NCI-H526 (cell line): Measurements from ENCODE around the gene BPIFA3.
A peak's percentile ranks its signal among the peaks of the same experiment; 100 is the strongest.

Source experiments
- DNase-seq, 2 experiments: peaks; one replicate each; lab custom pipeline; 2025; lab: John Stamatoyannopoulos, UW

The BPIFA3 gene

DNA sequence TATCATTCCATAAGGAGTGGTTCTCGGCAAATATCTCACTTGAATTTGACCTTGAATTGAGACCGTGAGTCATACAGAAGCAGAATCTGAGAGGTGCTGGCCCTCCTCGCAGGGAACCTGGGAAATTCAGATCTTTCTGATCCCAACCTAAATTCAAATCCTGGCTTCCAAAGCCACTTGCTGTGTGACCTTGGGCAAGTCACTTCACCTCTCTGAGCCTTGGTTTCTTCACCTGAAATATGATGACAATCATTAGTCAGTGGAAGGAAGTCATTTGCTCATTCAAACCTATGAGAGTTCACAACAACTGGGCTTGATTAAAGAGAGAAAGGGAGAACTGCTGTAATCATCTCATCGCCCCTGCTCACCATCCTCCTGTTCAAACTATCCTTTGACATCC lies 7.2 kb downstream of the BPIFA3 start:
- no peak for DNase-seq

DNA sequence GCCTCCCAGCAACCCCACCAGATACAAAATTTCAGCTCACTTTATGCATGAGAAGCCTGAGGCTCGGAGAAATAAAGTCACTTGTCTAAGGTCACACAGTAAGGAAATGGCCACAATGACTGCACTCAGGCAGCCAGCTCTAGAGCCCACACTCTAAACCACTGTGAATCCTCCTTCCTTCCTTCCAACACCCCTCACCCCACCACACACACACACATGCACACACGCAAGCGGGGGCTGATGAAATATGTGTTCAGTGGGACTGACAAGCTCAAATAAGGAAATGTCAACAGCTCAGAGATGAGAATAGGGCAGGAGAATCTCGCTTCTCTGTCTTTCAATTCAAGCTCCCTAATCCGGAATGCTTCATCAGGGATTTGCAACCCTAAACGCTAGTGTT lies 12.7 kb downstream of the BPIFA3 start:
- DNase-seq, result no peak

DNA sequence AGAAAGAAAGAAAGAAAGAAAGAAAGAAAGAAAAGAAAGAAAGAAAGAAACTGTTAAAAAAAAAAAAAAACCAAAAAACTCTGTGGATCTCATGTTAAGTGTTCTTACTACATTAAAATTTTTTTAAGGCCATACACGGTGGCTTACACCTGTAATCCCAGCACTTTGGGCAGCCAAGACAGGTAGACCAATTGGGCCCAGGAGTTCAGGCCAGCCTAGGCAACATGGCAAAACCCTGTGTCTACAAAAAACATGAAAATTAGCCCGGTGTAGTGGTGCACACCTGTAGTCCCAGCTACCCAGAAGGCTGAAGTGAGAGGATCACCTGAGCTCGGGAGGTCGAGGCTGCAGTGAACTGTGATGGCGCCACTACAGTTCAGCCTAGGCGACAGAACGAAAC lies 14.1 kb downstream of the BPIFA3 start:
- DNase-seq, result no peak

DNA sequence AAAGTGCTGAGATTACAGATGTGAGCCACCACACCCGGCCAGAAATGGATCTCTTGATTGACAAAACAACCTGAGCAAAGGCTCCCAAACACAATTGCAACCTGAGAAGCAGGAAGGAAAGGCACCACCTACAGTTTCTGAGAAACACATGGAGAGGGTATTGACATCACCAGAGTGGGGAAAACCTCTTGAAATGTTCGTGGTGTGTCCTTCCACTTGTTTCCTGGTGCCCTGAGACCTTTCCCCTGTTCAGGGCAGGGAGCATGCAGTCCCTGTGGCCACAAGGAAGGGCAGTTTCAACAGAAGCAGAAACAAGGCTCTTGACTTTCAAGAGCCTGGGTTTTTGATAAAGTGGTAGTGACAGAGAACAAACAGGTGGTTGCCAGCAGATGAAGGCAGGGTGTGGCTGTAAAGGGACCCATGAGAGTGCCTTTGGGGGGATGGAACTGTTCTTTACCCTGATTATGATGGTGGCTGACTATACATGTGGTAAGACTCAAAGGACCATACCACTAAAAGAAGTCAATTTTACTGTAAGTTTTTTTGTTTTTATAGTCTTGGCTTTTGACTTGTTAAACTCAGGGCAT lies 15.4 kb downstream of the BPIFA3 start:
- DNase-seq, result no peak

DNA sequence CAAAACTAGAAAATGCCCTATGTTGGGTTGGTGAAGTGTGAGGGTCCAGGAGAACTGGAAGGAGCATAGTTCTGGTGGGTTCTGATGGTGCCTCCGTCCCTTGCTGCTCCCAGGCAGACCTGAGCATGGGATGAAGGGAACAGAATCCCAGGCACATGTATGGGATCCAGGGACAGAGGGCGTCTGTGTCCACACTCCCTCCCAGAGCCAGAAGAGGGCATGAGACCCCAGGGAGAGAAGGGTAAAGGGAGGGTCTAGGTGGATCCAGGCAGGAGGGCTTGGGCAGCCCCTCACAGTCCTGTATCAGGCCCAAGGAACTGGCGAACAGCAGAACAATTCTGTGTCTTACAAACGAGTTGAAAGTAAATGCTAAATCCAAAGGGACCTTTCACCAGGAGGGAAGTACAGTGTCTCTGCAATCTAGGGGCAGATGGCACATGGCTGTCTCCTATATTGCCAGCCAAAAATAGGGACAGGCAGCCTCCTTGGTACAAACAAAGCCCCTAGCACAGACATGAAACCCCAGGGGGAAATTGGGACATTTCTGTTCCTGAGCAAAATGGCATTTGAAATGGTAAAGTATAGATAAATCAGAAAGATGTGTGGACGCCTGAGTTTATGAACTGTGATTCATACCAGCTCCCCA lies 16.1 kb downstream of the BPIFA3 start:
- peak in 1 of 2 experiments; percentile 32 for DNase-seq

DNA sequence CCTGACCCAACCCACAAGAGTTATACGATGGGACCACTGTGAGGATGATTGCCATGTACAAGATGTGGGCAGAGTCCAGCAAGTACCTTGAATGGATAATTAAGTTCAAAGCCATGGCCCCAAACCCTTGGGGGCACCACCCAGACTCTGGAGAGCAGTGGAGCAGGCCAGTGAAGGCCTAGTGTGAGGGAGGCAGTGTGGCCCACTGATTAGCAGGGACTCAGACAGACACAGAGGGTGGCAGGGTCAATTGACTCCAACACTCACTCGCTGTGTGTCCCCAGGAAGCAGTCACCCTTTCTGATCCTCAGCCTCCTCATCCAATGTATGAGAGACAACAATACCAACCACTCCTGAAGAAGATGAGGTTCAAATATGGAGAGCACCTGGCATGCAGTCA lies 16.9 kb downstream of the BPIFA3 start:
- no peak for DNase-seq

DNA sequence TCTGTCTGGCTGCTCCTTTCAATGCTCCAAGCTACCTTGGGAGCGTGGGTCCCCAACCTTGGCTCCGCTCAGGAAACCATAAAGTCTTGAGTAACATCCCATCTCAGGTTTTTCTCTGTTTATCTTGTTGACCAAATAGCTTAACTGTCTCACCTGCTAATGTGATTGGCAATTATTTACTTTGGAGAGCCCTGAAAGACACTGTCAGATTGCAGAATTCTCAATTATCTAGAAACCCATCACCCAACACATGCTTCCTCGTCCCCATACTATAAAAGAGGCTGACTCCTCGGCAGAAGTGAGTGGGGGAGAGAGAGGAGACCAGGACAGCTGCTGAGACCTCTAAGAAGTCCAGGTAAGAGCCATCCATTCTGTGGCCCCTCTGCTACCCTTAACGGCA lies 18.5 kb downstream of the BPIFA3 start, which contains the start of gene BPIFA1:
Gene BPIFA1 (plus strand): TSS at position 301 of the 400 bp plus-strand sequence. CDS start 1,716 bp downstream, outside the sequence.
- DNase-seq, result no peak

DNA sequence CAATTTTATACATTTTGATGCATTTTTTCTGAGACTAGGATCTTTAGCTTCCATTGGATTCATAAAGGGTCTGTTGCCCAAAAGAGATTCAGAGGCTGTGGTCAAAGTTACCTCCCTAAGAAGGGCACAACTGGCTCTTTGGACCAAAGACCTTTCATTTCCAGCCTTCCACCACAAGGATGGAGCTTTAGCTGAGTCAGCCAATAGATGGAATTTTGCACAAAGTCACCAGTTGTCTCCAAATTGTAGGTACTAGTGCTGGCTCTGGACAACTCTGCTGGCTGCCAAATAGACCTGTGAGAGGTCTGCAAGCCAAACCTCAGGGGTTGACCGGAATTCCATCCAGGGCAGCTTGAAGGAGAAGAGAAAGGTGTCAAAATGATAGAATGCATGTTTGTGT lies 19.2 kb downstream of the BPIFA3 start:
- no peak for DNase-seq

DNA sequence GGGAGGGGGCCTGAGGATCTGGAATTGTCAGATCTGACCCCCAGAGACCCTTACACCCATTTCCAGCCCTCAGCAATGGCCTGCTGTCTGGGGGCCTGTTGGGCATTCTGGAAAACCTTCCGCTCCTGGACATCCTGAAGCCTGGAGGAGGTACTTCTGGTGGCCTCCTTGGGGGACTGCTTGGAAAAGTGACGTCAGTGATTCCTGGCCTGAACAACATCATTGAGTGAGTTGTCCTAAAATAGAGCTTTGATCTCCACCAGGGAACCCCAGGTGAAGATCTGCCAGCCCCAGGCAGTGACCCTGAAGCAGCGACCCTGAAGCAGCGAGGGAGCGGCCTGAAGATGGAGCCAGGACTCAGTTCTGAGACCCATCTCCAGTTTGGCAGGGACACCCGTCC lies 20.8 kb downstream of the BPIFA3 start:
- DNase-seq, result no peak

DNA sequence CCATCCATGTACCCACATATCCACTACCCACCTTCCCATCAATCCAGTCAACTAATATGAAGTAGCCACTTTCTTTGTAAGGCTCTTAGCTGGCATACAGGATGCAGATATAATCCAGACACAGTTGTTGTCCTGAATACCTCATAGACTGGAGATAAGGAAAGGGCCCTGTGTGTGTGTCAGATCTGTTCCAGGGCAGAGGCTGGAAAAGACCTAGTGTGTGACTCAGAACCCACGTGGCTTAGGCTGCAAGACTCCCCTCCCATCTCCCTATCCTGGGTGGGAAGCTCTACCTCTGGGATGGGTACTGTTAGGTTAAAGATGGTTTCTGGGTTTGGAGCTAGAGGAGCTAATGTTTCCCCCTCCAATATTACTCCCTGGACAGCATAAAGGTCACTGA lies 22.3 kb downstream of the BPIFA3 start:
- no peak for DNase-seq

DNA sequence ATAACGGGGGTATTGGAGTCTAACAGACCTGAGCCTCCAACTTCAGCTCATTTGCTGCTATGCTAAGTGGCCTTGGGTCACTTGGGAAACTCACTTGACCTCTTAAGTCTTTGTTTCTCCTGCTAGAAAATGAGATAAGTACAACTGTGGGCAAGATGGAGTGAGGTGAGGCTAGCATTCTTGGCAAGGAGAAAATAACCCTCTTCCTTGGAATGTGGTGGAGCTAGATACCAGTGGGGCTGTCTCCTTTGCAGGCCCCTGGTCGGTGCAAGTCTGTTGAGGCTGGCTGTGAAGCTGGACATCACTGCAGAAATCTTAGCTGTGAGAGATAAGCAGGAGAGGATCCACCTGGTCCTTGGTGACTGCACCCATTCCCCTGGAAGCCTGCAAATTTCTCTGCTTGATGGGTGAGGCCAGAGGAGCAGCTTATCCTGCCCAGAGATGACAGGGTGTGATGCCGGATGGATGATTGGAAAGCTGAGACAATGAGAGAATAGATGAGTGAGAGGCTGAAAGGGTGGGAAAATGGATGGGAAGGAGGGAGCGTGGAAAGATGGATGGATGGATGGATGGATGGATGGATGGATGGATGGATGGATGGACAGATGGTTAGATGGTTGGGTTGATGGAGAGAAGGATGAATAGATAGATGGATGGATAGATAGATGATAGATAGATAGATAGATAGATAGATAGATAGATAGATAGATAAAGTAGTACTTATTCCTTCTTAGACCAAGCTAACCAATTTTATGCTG lies 23.0 kb downstream of the BPIFA3 start:
- DNase-seq, result no peak

DNA sequence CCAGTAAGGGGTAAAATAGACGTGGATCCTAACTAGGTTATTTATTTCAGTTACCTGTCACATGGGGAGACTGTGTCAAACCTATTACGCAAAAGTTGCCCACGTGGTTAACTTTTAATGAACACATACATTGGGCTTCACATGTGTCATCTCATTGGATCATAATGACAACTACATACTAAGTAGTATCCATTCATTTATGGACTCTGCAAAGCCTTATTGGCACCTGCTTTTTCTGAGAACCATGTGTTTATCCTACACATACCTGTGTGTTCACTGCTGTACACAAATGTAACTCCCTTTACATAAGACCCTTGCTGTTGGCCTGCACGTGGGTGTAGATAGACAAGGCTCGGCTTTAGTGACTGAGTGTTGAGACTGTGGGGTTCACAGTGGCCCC lies 23.8 kb downstream of the BPIFA3 start:
- no peak for DNase-seq

DNA sequence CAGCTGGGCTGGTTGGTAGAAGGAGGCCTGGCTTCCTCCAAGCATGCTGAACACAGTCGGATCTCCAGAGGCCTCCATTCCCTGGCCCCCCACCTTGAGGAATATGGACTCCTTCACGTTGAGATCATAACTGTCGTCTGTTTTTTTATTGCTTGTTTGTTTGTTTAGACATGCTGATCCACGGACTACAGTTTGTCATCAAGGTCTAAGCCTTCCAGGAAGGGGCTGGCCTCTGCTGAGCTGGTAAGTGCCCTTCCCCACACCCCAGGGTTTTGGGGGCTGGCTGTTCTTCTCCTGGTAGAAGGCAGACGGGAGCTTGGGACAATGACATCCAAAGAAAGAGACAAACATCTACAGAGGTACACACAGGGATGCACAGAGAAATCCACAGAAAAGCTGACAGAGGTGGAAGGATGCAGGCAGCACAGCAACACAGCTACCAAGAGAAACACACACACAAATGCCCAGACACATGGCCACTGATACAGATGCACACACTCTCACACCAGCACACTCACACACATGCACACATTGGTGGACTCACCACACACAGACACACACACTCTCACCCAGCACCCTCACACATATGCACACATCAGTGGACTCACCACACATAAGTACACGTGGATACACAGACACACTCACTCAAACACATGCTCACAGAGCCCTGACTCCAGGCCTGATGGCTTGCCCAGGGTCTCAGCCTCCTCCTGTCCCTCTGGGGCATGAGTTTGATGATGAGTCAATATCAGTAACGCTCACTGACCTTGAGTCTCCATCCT lies 25.4 kb downstream of the BPIFA3 start:
- no peak for DNase-seq

DNA sequence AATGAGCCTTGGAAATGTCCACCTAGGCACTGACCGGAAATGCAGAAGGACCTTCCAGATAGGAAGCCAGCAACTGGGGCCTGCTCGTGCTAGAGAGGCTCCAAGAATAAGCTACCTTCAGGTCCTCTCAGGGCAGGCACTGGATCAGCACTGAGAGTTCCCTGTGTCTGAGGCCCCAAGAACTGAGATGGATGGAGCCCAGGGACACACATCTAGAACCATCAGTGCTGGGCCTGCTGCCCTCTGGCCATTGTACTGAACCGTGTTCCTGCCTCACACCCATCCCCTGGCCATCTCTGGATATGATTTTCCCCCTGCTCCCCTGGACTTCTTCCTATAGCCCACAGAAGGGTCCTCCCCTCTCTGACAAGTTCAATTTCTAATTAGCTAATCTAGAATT lies 28.9 kb downstream of the BPIFA3 start:
- no peak for DNase-seq

DNA sequence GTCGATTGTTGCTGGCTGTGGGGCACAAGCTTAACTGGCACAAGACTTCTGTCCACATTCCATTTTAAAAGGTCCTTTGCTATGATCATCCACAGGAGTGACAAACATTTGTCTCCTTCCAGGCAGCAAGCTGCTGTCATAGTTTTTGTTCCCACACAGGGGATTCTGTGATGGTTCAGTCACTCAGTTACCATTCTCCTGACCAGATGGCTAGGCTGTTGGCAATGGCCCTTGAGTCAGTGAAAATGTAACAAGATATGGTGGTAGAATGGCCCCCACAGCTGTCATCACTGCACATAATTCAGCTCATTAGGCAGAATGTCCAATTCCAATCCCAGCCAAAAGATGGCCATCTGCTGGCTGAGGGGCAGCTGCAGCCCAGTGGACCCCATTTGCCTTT lies 32.3 kb downstream of the BPIFA3 start:
- DNase-seq, result no peak

DNA sequence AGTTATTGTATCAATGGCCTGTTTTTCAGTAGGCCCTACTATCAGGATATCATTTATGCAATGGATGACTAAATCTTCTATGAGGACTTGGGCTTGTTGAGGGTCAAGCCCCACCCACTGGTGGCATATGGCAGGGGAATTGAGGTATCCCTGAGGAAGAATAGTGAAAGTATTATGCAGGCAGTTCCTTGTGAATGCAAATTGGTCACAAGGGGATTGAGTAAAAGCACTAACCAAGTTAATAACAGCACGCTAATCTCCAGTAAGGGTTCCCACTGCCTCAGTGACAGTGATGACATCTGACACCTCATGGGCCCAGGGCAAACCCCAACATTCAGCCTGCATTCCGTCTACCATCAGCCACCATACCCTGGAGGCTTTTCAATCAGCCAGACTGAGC lies 33.5 kb downstream of the BPIFA3 start:
- DNase-seq, result no peak

DNA sequence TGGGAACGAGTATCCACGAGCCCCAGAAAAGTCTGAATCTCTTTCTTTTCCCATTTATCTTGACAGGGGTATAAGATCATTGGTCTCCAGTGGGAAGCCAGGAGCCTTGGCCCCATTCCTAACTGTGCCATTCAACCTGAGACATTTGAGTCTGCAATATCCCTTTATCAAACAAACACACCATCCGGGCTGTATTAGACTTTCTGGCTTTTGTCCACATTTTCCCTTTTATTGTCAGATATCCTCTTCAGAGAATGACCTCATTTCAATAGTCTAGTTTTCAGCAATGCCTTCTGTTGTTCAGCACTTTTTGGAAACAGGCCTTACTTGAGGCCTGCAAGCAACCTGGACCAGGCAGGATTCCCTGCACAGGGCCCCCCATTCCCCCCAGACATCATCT lies 34.3 kb downstream of the BPIFA3 start:
- DNase-seq, result no peak

DNA sequence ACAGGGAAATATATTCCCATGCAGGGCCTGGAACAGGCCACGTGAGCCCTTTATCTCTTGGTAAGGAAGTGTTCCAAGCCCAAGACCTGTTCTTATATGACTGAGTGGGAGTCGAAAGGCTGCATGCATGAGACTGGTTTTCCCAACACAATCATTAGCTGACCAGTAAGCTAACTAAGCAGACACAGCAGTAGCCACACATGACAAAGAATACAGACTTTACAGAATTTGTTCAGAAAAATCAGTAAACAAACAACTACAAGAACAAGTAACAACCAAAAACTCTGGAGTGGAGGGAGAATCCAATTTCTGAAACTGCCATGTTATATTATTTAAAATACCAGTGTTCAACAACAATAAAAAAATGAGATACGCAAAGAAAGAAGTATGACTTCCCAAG lies 35.3 kb downstream of the BPIFA3 start:
- DNase-seq, result no peak

DNA sequence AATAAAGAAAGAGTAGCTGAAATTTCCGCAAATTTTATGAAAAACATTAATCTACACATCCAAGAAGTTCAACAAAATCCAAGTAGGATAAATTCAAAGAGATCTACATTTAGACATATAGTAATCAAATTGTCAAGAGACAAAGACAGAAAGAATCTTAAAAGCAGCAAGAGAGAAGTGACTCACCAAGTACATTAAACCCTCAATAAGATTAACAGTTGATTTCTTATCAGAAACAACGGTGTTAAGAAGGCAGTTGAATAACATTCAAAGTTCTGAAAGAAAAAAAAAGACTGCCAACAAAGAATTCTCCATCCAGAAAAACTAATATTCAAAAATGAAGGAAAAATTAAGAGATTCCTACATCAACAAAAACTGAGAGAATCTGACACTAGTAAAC lies 37.9 kb downstream of the BPIFA3 start:
- no peak for DNase-seq

DNA sequence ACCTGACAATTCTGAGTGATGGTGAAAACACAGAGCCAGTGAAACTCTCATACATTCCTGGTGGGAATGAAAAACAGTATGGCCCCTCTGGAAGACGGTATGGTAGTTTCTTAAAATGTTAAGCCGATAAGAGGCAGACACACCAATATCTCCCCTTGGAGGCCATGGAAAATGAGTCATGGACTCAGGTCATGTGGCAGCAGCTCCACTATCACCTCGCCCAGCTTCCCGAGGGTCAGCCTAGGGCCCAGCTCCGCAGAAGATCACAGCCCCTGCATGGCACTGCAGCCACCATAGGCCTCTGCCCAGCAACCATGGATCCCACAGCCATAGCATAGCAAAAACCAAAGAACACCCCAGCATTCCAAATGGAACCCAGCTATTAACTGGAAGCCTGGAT lies 40.1 kb downstream of the BPIFA3 start:
- no peak for DNase-seq

DNA sequence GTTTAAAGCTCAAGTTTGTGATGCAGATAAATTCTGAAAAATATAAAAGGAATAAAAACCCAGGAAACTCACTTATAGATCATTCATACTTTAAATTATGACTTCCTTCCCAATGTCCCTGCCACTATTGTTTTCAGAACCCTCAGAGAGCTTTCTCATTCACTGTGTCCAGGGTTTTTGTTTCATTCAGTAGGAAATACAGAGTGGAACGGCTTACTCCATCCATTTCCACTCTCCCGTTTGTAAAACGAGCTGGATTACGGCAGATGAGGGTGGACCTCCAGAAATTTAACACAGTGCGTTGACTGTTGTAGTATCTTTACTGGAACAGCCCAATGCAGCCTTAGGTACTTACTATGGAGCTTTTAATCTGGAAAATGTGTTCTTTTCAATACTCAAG lies 42.2 kb downstream of the BPIFA3 start:
- no peak for DNase-seq

DNA sequence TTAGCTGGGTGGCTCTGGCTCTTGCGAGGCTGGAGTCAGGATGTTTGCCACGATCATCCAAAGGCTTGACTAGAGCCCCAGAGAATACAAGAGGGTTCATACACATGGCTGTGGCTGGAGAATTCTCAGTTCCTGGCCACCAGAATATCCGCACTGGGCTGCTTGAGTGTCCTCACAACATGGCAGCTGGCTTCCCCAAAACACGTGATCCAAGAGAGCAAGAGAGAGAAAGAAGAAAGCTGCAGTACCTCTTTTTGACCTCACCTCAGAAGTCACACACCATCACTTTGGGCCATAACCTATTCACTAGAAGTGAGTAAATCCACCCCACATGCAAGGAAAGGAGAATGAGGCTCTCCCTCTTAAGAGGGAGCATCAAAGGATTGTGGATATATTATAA lies 44.3 kb downstream of the BPIFA3 start:
- no peak for DNase-seq

DNA sequence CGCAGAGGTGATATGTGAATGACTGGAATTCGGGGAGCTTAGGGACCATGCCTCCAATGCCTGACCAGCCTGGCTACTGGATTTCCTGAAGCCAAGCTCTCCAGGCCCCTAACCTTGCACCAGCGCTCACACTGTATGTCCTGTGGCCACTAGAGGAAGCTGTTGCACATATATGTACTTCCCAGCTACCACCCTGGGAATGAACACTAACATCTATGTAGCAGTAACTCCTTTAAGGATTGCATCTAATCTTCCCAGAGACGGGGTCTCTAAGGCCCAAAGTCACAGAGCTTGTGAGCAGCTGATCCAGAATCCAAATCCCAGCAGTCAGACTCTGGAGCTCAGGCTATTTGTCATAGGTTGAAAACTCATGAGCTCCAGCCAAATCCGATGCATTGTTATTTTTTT lies 45.5 kb downstream of the BPIFA3 start:
- DNase-seq, result peak; percentile 45 to 84
